GM21367 (cell line): Measurements from ENCODE around the gene BTLA.
"Not testable (repeated sequence)": the region's sequence is repeated elsewhere in the genome, so short reads cannot be mapped to it uniquely, and the experiment has no call there.

Experiments used
- ATAC-seq: cut with Tn5 transposase; IDR thresholded peaks from one replicate; pipeline ENCODE4 v1.9.1; 2021; ENCODE audit not compliant: unreplicated experiment

The BTLA gene

GRCh38 chr3:112446343-112446742 lies 52.9 kb downstream of the BTLA start:
- no peak for ATAC-seq

DNA sequence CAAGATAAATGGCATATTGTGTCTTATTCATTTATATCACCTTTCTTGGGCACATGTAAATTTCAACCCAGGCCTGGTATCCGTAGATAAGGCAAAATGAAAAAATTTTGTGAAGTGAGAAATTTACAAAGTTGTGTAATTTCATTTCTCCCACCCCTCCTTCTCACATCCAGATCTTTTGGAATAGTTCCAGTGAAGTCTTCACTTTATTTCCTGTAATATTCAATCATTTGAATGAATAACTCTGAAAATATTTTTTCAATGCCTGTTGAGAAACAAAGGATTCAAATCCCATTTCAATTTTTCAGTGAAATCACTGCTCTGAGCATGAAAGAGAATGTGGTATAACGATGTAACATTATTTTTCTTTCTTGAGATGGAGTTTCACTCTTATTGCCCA lies 53.4 kb downstream of the BTLA start:
- no peak for ATAC-seq

DNA sequence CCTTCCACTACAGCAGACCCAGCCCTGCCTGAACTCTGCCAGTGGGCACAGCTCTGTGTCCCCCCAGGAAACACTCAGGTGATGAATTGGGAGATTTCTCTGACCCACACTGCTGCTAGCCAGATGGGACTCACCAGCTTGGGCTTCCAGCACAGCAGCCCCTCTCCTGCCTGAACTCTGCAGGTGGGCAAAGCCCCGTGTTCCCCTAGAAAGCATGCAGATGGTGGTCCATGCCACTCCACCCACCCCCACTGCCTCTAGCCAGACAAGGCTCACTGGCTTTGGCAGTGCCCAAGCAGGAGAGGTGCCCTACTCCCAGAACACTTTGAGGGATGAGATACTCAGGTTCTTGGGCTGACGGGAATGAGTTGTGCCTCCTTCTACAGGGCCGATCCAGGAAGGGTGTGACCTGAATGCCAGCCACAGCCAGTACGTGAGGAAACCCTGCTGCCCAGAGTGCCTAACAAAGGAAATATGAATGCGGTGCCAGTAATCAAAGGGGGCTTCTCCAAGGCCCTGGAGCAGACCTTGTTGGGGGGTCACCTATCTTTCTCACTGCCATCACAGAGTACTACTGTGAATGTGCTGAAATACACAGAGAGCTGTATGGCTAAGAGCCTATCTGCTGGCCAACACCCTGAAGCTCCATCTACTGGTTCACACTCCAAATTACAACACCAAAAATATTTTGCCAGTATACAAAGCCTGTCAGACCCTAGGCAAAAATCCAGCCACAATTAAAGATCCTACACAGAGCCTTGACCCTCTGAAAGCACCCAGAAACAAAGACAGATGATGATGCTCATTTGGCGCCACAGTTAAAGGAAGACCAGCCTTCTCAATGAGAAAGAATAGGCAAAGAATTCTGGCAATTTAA lies 61.9 kb downstream of the BTLA start:
- no peak for ATAC-seq

DNA sequence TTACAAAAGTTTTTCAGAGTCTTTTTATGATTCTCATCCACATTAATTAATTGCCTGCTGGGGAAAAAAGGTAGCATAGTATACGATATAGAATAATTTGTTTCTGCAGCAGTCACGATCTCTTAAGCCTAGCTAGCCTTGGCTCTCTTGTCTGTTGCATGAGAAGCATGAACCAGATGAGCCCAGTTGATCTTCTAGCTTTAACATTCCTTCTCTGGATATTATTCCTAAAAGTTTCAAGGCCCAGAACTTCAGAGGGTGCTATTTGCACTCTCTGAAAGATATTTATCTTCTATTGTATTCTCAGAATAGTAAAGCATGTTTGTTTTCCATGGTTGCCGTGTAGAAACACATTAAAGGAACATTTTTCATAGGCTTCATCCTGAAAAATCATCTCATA lies 69.3 kb downstream of the BTLA start:
- ATAC-seq = no peak

GRCh38 chr3:112427123-112427522 lies 72.1 kb downstream of the BTLA start:
- no peak for ATAC-seq

DNA sequence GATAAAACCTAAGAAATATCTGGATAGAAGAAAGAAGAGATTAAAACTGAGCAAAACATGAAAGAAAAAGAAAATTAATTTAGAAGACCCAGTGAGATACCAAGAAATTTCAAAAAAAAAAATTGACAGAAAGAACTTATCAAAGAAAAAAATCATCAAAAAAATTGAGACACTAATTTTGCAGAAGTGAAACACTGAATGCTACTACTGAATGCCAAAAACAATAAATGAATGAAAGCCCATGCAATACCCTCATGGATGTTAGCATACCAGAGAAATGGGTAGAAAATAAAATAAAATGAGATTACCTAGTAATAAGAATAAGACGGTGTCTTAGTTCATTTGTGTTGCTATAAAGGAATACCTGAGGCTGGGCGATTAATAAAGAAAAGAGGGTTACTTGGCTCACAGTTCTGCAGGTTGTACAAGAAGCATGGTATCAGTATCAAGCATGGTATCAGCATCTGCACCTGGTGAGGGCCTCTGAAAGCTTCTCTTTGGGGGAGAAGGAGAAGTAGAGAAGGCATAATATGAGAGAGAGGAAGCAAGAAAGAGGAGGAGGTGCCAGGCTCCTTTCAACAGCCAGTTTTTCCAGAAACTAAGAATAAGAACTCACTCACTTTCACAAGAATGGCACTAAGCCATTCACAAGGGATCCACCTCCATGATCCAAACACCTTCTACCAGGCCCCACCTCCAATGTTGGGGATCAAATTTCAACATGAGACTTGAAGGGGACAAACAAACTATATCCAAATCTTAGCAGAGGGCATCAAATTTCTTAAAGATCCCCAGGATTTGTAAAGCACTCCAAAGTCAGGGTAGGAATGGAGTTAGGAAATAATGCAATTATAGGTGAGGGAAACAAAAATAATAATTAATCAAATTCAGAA lies 73.2 kb downstream of the BTLA start:
- peak; percentile 57 for ATAC-seq

GRCh38 chr3:112425382-112425781 lies 73.9 kb downstream of the BTLA start:
- no peak for ATAC-seq

DNA sequence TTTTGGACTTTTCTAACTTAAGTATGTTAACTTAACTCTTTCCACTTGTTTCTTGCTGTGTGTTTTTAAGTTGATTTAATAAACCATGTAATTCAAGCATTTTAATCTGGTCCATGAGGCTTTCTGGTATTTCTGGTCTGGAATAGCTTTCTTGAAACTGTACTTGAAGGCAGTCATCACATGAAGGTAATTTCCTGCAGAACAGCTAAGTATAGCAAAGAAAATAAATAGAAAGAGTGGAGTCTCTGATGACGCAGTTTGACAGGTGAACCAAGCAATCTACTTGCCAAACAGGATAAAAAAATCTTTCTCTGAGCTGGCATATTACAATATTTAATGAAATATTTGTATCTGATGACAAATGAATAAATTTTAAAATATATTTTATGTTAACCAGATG lies 74.9 kb downstream of the BTLA start:
- no peak for ATAC-seq

GRCh38 chr3:112422921-112423320 lies 76.4 kb downstream of the BTLA start:
- not testable (repeated sequence) for ATAC-seq

GRCh38 chr3:112418526-112418925 lies 80.7 kb downstream of the BTLA start:
- ATAC-seq = not testable (repeated sequence)

DNA sequence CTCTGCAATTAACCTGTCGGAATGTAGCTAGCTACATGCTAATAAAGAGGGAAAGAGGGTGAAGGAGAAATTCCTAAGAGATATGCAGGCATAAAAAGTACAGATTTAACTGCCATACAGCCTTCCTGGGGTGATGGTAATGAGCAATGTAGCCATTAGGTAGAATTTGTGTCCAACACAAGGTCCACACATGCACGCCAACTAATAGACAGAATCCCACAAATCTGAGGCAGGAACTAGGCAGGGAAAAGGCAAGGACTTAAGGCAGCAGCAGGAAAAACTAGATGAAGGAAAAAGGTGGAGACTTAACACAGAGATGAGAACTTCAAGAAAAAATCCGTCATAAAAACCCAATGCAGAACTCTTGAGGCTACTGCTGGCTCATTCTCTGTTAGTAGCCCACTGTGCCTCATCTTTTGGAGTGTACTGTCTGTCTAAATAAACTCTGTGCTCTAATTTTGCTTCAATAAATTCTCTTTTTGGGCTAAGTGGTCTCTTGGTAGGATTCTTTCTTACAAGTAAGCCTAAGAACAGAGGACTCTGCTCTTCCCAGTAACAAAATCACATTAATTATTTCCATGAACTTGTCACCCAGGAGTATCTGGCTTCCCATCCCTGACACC lies 81.5 kb downstream of the BTLA start:
- no peak for ATAC-seq

DNA sequence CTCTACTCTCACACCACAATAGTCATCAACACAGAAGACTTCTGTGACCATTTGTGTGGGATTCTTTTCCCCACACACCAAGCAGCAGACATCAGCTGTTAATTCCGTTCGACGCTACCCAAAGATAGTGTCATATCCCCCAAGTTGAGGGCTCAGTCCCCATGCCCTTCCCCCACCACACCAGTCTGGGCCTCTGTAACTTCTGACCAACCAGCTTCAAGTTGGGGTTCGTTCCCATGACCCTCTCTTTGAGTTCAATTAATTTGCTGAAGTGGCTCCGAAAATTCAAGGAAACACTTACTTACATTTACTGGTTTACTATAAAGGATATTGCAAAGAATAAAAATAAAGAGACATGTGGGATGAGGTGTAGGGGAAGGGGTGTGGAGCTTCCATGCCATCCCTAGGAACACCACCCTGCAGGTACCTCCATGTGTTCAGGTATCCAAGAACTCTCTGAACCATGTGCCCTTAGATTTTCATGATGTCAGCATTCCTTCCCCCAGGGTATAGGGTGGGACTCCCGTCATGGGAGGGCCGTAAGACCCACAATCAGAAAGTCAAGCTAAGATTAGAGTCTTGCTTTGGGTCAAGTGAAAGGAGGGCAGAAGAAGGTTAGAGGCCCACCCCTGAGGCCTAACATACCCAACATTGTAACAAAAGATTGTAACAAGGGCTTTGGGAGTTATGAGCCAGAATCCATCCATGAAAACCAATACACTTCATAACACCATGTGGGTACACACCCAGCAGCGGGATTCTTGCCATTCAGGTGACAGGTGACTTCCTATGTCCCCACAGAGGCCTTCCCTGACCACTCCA lies 82.7 kb downstream of the BTLA start:
- ATAC-seq = no peak

DNA sequence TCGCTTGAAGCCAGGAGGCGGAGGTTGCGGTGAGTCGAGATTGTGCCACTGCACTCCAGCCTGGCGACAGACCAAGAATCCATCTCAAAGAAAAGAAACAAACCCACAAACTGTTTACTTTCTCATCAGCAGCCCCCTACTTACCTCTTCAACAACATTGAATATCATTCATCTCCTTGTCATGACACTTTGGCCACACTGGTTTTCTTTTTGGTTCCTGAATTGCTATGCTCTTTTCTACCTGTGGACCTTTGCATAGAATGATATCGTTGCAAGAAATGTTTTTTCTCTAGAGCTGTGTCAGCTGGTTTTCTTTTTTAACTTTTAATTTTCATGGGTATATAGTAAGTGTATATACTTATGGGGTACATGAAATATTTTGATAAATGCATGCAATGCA lies 83.9 kb downstream of the BTLA start:
- ATAC-seq = no peak
